ENCODE measurements around the gene NFIC.
"Not testable (repeated sequence)": the region's sequence is repeated elsewhere in the genome, so short reads cannot be mapped to it uniquely, and the experiment has no call there.

NFIC gene

GRCh38 chr19:3415695-3416094 lies 49.3 kb downstream of the NFIC start:
- no peak overlapping the region for H3K4me3 ChIP-seq (replicated peaks in 1 of 2; ENCODE audit: low read depth in 2 of 2, low read length in 2 of 2)
- DNase-seq (ENCODE audit: low read depth in 2 of 2), result no peak
- no peak for TF ChIP-seq CTCF (IDR thresholded peaks at IDR 0.05; ENCODE audit: low read depth, low read length)

DNA sequence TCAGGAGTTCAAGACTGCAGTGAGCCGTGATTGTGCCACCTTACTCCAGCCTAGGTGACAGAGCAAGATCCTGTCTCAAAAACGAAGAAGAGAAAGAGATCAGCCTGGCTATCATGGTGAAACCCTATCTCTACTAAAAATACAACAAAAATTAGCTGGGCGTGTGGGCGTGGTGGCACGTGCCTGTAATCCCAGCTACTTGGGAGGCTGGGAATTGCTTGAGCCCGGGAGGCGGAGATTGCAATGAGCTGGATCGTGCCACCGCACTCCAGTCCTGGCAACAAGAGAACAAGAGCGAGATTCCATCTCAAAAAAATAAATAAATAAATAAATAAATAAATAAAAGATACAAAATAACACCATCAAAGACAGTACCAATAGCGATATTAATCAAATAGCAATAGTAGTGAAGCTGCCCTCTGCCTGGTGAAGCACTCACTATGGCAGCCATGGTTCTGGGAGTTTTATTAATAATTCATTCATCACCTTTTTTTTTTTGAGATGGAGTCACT lies 53.9 kb downstream of the NFIC start:
- no peak for DNase-seq (ENCODE audit: low read depth in 2 of 2)
- no peak for TF ChIP-seq CTCF (IDR thresholded peaks at IDR 0.05; ENCODE audit: low read depth, low read length)
- no peak overlapping the region for H3K4me3 ChIP-seq (replicated peaks in 1 of 2; ENCODE audit: low read depth in 2 of 2, low read length in 2 of 2)

DNA sequence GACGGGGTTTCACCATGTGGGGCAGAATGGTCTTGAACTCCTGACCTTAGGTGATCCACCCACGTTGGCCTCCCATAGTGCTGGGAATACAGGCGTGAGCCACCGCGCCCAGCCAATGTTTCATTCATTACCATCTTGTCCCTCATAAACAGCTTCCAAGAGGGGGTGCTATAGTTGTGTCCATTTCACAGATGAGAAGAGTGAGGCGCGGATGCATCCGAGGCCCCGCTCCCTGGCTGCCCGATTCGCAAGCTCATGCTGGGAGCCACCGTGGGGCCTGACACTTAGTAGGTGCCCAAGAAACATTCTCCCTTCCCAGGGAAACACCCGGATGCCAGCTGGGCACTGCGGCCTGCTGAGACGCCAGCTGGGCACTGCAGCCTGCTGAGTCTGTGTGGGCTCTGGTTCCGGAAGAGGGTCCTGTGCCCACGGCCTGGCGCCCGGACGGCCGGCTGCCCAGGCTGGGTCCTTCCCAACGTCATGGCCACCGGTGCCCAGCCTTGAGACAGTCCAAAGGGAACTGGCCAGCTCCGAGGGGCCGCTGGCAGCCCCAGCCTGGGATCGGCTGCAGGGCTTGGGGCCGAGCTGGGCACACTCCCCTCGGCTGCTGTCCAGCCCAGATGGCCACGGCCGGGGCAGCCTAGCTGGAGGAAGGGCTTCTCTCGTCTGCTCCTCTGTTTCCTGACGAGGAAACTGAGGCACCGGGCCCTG lies 54.7 kb downstream of the NFIC start:
- H3K4me3 ChIP-seq (replicated peaks in 1 of 2; ENCODE audit: low read depth in 2 of 2, low read length in 2 of 2), result no peak overlapping the region
- TF ChIP-seq CTCF (IDR thresholded peaks at IDR 0.05; ENCODE audit: low read depth, low read length), result no peak
- DNase-seq (ENCODE audit: low read depth in 2 of 2), result no peak

- DNase-seq (ENCODE audit: low read depth in 2 of 2), result not testable (repeated sequence)
Observed at GRCh38 chr19:3421656-3422055, 55.3 kb downstream of the NFIC start.

DNA sequence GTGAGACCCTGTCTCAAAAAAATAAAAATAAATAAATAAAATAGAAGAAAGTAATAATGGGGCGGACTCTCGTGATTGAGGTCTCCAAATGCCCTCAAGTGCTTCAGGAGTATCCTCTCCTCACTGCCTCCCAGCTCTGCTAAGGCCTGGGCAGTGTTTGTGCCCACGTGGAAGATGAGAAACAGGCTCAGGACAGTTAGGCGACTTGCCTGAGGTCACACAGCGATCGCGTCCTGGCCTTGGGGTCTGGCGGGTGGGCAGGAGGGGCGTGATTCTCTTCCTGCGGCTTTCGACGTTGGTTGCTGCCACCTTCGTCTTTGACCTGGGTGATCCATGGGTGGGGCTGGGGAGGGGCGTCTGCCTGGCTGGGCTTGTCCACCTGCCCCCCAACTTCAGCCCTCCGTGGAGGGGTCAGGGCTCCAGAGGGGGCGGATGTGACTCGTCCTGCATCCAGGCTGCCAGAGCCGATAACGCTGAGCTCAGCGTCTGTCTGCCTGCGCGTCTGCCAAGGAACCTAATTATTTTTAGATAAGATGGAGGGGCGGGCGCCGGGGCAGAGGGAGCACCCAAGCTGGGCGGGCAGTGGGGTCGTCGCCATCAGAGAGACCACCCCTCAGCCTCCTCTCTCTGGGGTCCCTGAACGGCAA lies 56.9 kb downstream of the NFIC start:
- no peak for TF ChIP-seq CTCF (IDR thresholded peaks at IDR 0.05; ENCODE audit: low read depth, low read length)
- H3K4me3 ChIP-seq (replicated peaks in 1 of 2; ENCODE audit: low read depth in 2 of 2, low read length in 2 of 2), result no peak overlapping the region

More at GRCh38 chr19:3421656-3422055, 55.3 kb downstream of the NFIC start:
- H3K4me3 ChIP-seq (replicated peaks in 1 of 2; ENCODE audit: low read depth in 2 of 2, low read length in 2 of 2), result not testable (repeated sequence)

GRCh38 chr19:3426433-3426832 lies 60.0 kb downstream of the NFIC start:
- H3K4me3 ChIP-seq (replicated peaks in 1 of 2; ENCODE audit: low read depth in 2 of 2, low read length in 2 of 2), result no peak overlapping the region
- TF ChIP-seq CTCF (IDR thresholded peaks at IDR 0.05; ENCODE audit: low read depth, low read length), result no peak
- DNase-seq (ENCODE audit: low read depth in 2 of 2), result no peak

More for the DNA sequence above, 56.9 kb downstream of the NFIC start:
- peak in 1 of 2 donors; percentile 40 for DNase-seq (ENCODE audit: low read depth in 2 of 2)

DNA sequence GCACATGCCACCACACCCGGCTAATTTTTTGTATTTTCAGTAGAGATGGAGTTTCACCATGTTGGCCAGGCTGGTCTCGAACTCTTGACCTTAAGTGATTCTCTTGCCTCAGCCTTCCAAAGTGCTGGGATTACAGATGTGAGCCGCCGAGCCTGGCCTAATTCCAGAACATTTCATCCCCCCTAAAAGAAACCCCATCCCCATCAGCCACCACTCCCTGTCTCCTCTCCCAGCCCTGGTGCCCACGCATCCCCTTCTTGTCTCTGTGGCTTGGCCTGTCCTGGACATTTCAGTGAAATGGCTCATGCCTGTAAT lies 63.9 kb downstream of the NFIC start:
- H3K4me3 ChIP-seq (replicated peaks in 1 of 2; ENCODE audit: low read depth in 2 of 2, low read length in 2 of 2), result not testable (repeated sequence)
- DNase-seq (ENCODE audit: low read depth in 2 of 2), result peak in 1 of 2 donors; percentile 58

Data from cardiac fibroblast (primary cell).